GM23338 (cell line): Measurements from ENCODE around the gene SLC13A5.

ENCODE experiments used
- CREB1 ChIP-seq: fragments of 250-450 bp; sonication (Bioruptor Pico); IDR thresholded peaks from 2 replicates; pipeline ENCODE4 v1.5.0; 2020; ENCODE audit warnings: low read depth, mild to moderate bottlenecking, moderate library complexity
- EZH2 ChIP-seq: fragments of 200-600 bp; sonication (generic); IDR thresholded peaks from one replicate; pipeline ENCODE4 v1.8.0; 2017; ENCODE audit warnings: antibody characterized with exemption, mild to moderate bottlenecking, low read depth; ENCODE audit not compliant: unreplicated experiment
- EZH2phosphoT487 ChIP-seq: fragments of 200-600 bp; sonication (generic); IDR thresholded peaks from one replicate; pipeline ENCODE4 v1.8.1; 2018; ENCODE audit warnings: antibody characterized with exemption; ENCODE audit not compliant: unreplicated experiment
- JUNB ChIP-seq: IDR thresholded peaks from one replicate; pipeline ENCODE4 v1.6.1; 2016; ENCODE audit warnings: antibody characterized with exemption; ENCODE audit not compliant: unreplicated experiment
- POLR2AphosphoS5 ChIP-seq: IDR thresholded peaks from 2 replicates; pipeline ENCODE4 v1.6.1; 2016; ENCODE audit warnings: antibody characterized with exemption, low read depth
- TF ChIP-seq, protein P1 (sequence below), 2 experiments: fragments of 200-600 bp in 1 of 2; sonication (generic) in 1 of 2; conservative IDR thresholded peaks; 2 replicates each; pipeline versions ENCODE4 v1.5.1 to v1.6.1; 2016 to 2017; ENCODE audit warnings: antibody characterized with exemption in 2 of 2, low read depth in 2 of 2, mild to moderate bottlenecking in 2 of 2, moderate library complexity in 1 of 2
- TF ChIP-seq, protein P2 (sequence below): IDR thresholded peaks from one replicate; pipeline ENCODE4 v1.6.1; 2018; ENCODE audit warnings: antibody characterized with exemption; ENCODE audit not compliant: unreplicated experiment

DNA sequence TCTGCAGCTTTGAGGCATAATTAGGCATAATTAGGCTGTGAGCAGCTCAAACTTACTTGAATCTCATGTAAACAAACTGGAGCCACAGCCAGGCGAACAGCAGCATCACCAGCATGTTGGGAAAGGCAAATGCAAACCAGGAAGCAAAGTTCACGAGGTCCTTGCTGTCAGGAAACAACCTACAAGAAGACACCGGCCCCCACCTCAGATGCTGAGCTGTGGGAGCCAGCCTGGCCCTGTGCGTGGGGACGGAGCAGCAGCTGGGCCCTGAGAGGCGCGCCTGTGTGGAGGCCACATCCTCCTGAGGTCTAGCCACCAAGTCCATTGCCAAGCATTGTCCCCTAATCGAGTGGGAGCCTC lies 12.2 kb downstream of the SLC13A5 start:
- TF ChIP-seq, protein P1, sequence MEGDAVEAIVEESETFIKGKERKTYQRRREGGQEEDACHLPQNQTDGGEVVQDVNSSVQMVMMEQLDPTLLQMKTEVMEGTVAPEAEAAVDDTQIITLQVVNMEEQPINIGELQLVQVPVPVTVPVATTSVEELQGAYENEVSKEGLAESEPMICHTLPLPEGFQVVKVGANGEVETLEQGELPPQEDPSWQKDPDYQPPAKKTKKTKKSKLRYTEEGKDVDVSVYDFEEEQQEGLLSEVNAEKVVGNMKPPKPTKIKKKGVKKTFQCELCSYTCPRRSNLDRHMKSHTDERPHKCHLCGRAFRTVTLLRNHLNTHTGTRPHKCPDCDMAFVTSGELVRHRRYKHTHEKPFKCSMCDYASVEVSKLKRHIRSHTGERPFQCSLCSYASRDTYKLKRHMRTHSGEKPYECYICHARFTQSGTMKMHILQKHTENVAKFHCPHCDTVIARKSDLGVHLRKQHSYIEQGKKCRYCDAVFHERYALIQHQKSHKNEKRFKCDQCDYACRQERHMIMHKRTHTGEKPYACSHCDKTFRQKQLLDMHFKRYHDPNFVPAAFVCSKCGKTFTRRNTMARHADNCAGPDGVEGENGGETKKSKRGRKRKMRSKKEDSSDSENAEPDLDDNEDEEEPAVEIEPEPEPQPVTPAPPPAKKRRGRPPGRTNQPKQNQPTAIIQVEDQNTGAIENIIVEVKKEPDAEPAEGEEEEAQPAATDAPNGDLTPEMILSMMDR (conservative IDR thresholded peaks at IDR 0.05; ENCODE audit: low read depth in 2 of 2) = no peak
- TF ChIP-seq CREB1 (CRISPR knock-in tag) = no peak
- TF ChIP-seq, protein P2, sequence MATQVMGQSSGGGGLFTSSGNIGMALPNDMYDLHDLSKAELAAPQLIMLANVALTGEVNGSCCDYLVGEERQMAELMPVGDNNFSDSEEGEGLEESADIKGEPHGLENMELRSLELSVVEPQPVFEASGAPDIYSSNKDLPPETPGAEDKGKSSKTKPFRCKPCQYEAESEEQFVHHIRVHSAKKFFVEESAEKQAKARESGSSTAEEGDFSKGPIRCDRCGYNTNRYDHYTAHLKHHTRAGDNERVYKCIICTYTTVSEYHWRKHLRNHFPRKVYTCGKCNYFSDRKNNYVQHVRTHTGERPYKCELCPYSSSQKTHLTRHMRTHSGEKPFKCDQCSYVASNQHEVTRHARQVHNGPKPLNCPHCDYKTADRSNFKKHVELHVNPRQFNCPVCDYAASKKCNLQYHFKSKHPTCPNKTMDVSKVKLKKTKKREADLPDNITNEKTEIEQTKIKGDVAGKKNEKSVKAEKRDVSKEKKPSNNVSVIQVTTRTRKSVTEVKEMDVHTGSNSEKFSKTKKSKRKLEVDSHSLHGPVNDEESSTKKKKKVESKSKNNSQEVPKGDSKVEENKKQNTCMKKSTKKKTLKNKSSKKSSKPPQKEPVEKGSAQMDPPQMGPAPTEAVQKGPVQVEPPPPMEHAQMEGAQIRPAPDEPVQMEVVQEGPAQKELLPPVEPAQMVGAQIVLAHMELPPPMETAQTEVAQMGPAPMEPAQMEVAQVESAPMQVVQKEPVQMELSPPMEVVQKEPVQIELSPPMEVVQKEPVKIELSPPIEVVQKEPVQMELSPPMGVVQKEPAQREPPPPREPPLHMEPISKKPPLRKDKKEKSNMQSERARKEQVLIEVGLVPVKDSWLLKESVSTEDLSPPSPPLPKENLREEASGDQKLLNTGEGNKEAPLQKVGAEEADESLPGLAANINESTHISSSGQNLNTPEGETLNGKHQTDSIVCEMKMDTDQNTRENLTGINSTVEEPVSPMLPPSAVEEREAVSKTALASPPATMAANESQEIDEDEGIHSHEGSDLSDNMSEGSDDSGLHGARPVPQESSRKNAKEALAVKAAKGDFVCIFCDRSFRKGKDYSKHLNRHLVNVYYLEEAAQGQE = no peak
- no peak for TF ChIP-seq EZH2
- TF ChIP-seq POLR2AphosphoS5 = no peak
- no peak for TF ChIP-seq EZH2phosphoT487
- no peak for TF ChIP-seq JUNB
